Measurements from ENCODE around the gene CHRNB2.

CHRNB2 gene

GRCh38 chr1:154558720-154559465 is 8.7 kb upstream of the CHRNB2 start:
- Mint-ChIP-seq H3K4me3 (peak overlapping the region; percentile 89), H3K27me3 (peaks cover 9% of the 10 kb centered on the region), H3K36me3 (peaks cover 34% of the 10 kb centered on the region), H3K27ac (peak overlapping the region; percentile 87), H3K9me3 (no peaks in the 10 kb centered on the region), H3K4me1 (peaks cover 36% of the 10 kb centered on the region)
- peak; percentile 100 for DNase-seq
- CTCF ChIA-PET = interaction anchor here (1.0 to 2.3 kb wide), 30 partner anchors 9 to 527 kb away, joined by 3 to 19 read pairs (median 5); partner anchors contain the start of genes CHRNB2, KCNN3 and PMVK

GRCh38 chr1:154559466-154560044 is 8.0 kb upstream of the CHRNB2 start:
- Mint-ChIP-seq H3K4me1 (peaks cover 36% of the 10 kb centered on the region), H3K9me3 (no peaks in the 10 kb centered on the region), H3K27ac (peak overlapping the region; percentile 87), H3K4me3 (peak overlapping the region; percentile 89), H3K27me3 (peaks cover 9% of the 10 kb centered on the region), H3K36me3 (peaks cover 29% of the 10 kb centered on the region)
- DNase-seq = peak; percentile 89
- CTCF ChIA-PET = interaction anchor here (0.8 to 2.3 kb wide), 35 partner anchors 9 to 526 kb away, joined by 3 to 19 read pairs (median 4); partner anchors contain the start of genes CHRNB2, KCNN3 and PMVK

- no peaks in the 10 kb centered on the region for H3K9me3 Mint-ChIP-seq
- CTCF ChIA-PET = no interaction called here
Observed at GRCh38 chr1:154565876-154566275, 1.7 kb upstream of the CHRNB2 start.

GRCh38 chr1:154568157-154568815 is 708 bp downstream of the CHRNB2 start:
- Mint-ChIP-seq H3K27ac (no peak overlapping the region), H3K36me3 (no peaks in the 10 kb centered on the region), H3K4me1 (peaks cover 8% of the 10 kb centered on the region), H3K27me3 (peaks cover 67% of the 10 kb centered on the region), H3K9me3 (no peaks in the 10 kb centered on the region), H3K4me3 (no peak overlapping the region)
- no peak for DNase-seq
- CTCF ChIA-PET = interaction anchor here (1.7 kb wide), 1 partner anchor 9 kb away, joined by 5 read pairs; no protein-coding TSS in a partner anchor

More at GRCh38 chr1:154565876-154566275, 1.7 kb upstream of the CHRNB2 start:
- H3K4me1 Mint-ChIP-seq = peaks cover 8% of the 10 kb centered on the region
- no peak for DNase-seq
- peaks cover 61% of the 10 kb centered on the region for H3K27me3 Mint-ChIP-seq
- no peak overlapping the region for H3K4me3 Mint-ChIP-seq
- no peak overlapping the region for H3K27ac Mint-ChIP-seq
- no peaks in the 10 kb centered on the region for H3K36me3 Mint-ChIP-seq

- no peaks in the 10 kb centered on the region for H3K36me3 Mint-ChIP-seq
- H3K4me1 Mint-ChIP-seq = peaks cover 8% of the 10 kb centered on the region
- no peak for DNase-seq
- no peaks in the 10 kb centered on the region for H3K9me3 Mint-ChIP-seq
- no peak overlapping the region for H3K27ac Mint-ChIP-seq
- H3K4me3 Mint-ChIP-seq = no peak overlapping the region
- CTCF ChIA-PET = no interaction called here
- peaks cover 58% of the 10 kb centered on the region for H3K27me3 Mint-ChIP-seq
Observed at GRCh38 chr1:154571244-154571963, 3.8 kb downstream of the CHRNB2 start.

- Mint-ChIP-seq H3K36me3 (no peaks in the 10 kb centered on the region), H3K4me3 (no peak overlapping the region), H3K9me3 (no peaks in the 10 kb centered on the region), H3K27ac (no peak overlapping the region), H3K4me1 (peaks cover 8% of the 10 kb centered on the region), H3K27me3 (peaks cover 53% of the 10 kb centered on the region)
- CTCF ChIA-PET = no interaction called here
- DNase-seq = no peak
Observed at GRCh38 chr1:154571964-154572288, 4.3 kb downstream of the CHRNB2 start.

- no peak overlapping the region for H3K27ac Mint-ChIP-seq
- H3K4me3 Mint-ChIP-seq = no peak overlapping the region
- peaks cover 46% of the 10 kb centered on the region for H3K27me3 Mint-ChIP-seq
- CTCF ChIA-PET = interaction anchor here (0.9 to 2.7 kb wide), 2 partner anchors 13 to 306 kb away, joined by 3 to 8 read pairs; no protein-coding TSS in a partner anchor
- no peaks in the 10 kb centered on the region for H3K9me3 Mint-ChIP-seq
- peaks cover 4% of the 10 kb centered on the region for H3K4me1 Mint-ChIP-seq
- no peak for DNase-seq
- no peaks in the 10 kb centered on the region for H3K36me3 Mint-ChIP-seq
Observed at GRCh38 chr1:154572468-154573167, 5.0 kb downstream of the CHRNB2 start.

GRCh38 chr1:154573168-154573510 is 5.6 kb downstream of the CHRNB2 start:
- H3K27ac Mint-ChIP-seq = peak overlapping the region; percentile 17

GRCh38 chr1:154574716-154575115 is 7.1 kb downstream of the CHRNB2 start:
- no peak overlapping the region for H3K27ac Mint-ChIP-seq
- H3K4me3 Mint-ChIP-seq = no peak overlapping the region
- no peak for DNase-seq
- peaks cover 25% of the 10 kb centered on the region for H3K27me3 Mint-ChIP-seq
- peaks cover 15% of the 10 kb centered on the region for H3K36me3 Mint-ChIP-seq
- CTCF ChIA-PET = interaction anchor here (2.7 kb wide), 1 partner anchor 15 kb away, joined by 8 read pairs; no protein-coding TSS in a partner anchor
- no peaks in the 10 kb centered on the region for H3K4me1 Mint-ChIP-seq
- H3K9me3 Mint-ChIP-seq = no peaks in the 10 kb centered on the region

More at GRCh38 chr1:154573168-154573510, 5.6 kb downstream of the CHRNB2 start:
- no peak for DNase-seq
- Mint-ChIP-seq H3K4me1 (no peaks in the 10 kb centered on the region), H3K27me3 (peaks cover 41% of the 10 kb centered on the region), H3K9me3 (no peaks in the 10 kb centered on the region), H3K36me3 (no peaks in the 10 kb centered on the region), H3K4me3 (no peak overlapping the region)
- CTCF ChIA-PET = interaction anchor here (0.9 to 2.7 kb wide), 2 partner anchors 13 to 305 kb away, joined by 3 to 8 read pairs; no protein-coding TSS in a partner anchor

- H3K9me3 Mint-ChIP-seq = no peaks in the 10 kb centered on the region
- H3K27ac Mint-ChIP-seq = no peak overlapping the region
- H3K36me3 Mint-ChIP-seq = peaks cover 17% of the 10 kb centered on the region
- no peak overlapping the region for H3K4me3 Mint-ChIP-seq
- CTCF ChIA-PET = interaction anchor here (1.2 to 2.7 kb wide), 2 partner anchors 16 to 303 kb away, joined by 4 to 8 read pairs; no protein-coding TSS in a partner anchor
- peaks cover 19% of the 10 kb centered on the region for H3K27me3 Mint-ChIP-seq
- DNase-seq = no peak
- H3K4me1 Mint-ChIP-seq = no peaks in the 10 kb centered on the region
Observed at GRCh38 chr1:154575147-154575927, 7.8 kb downstream of the CHRNB2 start.

GRCh38 chr1:154575951-154576566 is 8.5 kb downstream of the CHRNB2 start:
- DNase-seq = no peak
- CTCF ChIA-PET = interaction anchor here (1.0 to 1.2 kb wide), 3 partner anchors 17 to 302 kb away, joined by 3 to 4 read pairs (median 3); no protein-coding TSS in a partner anchor
- Mint-ChIP-seq H3K9me3 (no peaks in the 10 kb centered on the region), H3K27ac (no peak overlapping the region), H3K4me1 (no peaks in the 10 kb centered on the region), H3K36me3 (peaks cover 19% of the 10 kb centered on the region), H3K4me3 (no peak overlapping the region), H3K27me3 (peaks cover 15% of the 10 kb centered on the region)

- Mint-ChIP-seq H3K36me3 (peaks cover 28% of the 10 kb centered on the region), H3K27ac (no peak overlapping the region), H3K9me3 (no peaks in the 10 kb centered on the region), H3K4me1 (no peaks in the 10 kb centered on the region), H3K27me3 (peaks cover 11% of the 10 kb centered on the region), H3K4me3 (no peak overlapping the region)
- no peak for DNase-seq
- CTCF ChIA-PET = interaction anchor here (1.2 kb wide), 1 partner anchor 31 kb away, joined by 3 read pairs; no protein-coding TSS in a partner anchor
Observed at GRCh38 chr1:154577346-154578057, 9.9 kb downstream of the CHRNB2 start.

Measured in activated naive CD4-positive, alpha-beta T cell treated with anti-CD3 and anti-CD28 coated beads, Interleukin-2, amount 10 ng/mL, durations not matched to agents 7 days and 5 days (primary cell).